Heart right ventricle (tissue), 16 donors: Measurements from ENCODE around the gene AKR1E2. TPM values are rescaled to one million over a fixed set of nuclear protein-coding genes. Genes with fewer than 3 reads are reported as not detected.
A peak's percentile ranks its signal among the peaks of the same experiment; 100 is the strongest.

Experiments
- ATAC-seq, 8 donors: fragments of 200-7000 bp; cut with Tn5 transposase; one replicate each; pipeline ENCODE4 v1.9.1; 2020; ENCODE audit warnings: mild to moderate bottlenecking in 8 of 8, moderate library complexity in 8 of 8, moderate number of reproducible peaks in 1 of 8
- DNase-seq, 2 donors: peaks; one replicate each; pipeline ENCODE4 v3.0.0-alpha.2; 2020
- H3K27ac ChIP-seq, 10 donors: fragments of 200-600 bp; sonication (generic) in 2 of 10; one replicate each; pipeline versions ENCODE4 v1.5.0 to v1.8.0; 2020 to 2022; ENCODE audit warnings: mild to moderate bottlenecking in 3 of 10
- H3K27me3 ChIP-seq, 7 donors: fragments of 200-600 bp; one replicate each; pipeline ENCODE4 v1.8.0; 2021 to 2022; ENCODE audit warnings: mild to moderate bottlenecking in 2 of 7
- H3K36me3 ChIP-seq, 9 donors: fragments of 200-600 bp; sonication (generic) in 1 of 9; one replicate each; pipeline versions ENCODE4 v1.5.0 to v1.8.0; 2020 to 2022; ENCODE audit warnings: mild to moderate bottlenecking in 2 of 9
- H3K4me1 ChIP-seq, 9 donors: fragments of 200-600 bp; sonication (generic) in 1 of 9; one replicate each; pipeline versions ENCODE4 v1.5.0 to v1.8.0; 2020 to 2022; ENCODE audit warnings: mild to moderate bottlenecking in 4 of 9
- H3K4me3 ChIP-seq, 10 donors: fragments of 200-600 bp; sonication (generic) in 2 of 10; one replicate each; pipeline versions ENCODE4 v1.5.0 to v1.8.0; 2020 to 2022; ENCODE audit warnings: mild to moderate bottlenecking in 7 of 10, moderate library complexity in 2 of 10
- H3K9me3 ChIP-seq, 11 donors: fragments of 200-600 bp in 10 of 11; sonication (generic) in 2 of 11; one replicate each; pipeline versions ENCODE4 v1.5.0 to v1.8.0; 2013 to 2022; ENCODE audit warnings: mild to moderate bottlenecking in 2 of 11, control low read depth in 1 of 11, moderate library complexity in 1 of 11
- WGBS, 2 donors: extraction: QIAGEN DNeasy Blood & Tissue Kit; methylation state at CpG; one replicate each; pipeline ENCODE4 v1.1.7; 2013; ENCODE audit warnings: inconsistent platforms in 1 of 2; 5-methylcytosine and 5-hydroxymethylcytosine counted together
- intact Hi-C, 10 donors: fragments of 100-400 bp; cut with DNase I; formaldehyde crosslinking; loops; one replicate each; pipeline versions ENCODE4 v1.11.1 to v1.14.2; 2022
- polyA plus RNA-seq, 2 donors: library from polyadenylated mRNA; stranded (reverse); fragments of 200-250 nt; gene quantifications; one replicate each; pipeline ENCODE4 v1.2.3, GENCODE V29; 2013
- total RNA-seq, 10 donors: library from RNA; stranded (reverse); fragmentation: NEBNext Ultra II Directional in 3 of 10; extraction: Animal tissue kit (Norgen Biotek cat#: 25700) in 3 of 10; gene quantifications; one replicate each; pipeline versions ENCODE4 v1.2.1 to v1.2.4, GENCODE V29; 2021 to 2023
- TF ChIP-seq, protein P1 (sequence below), 9 donors: fragments of 200-600 bp; sonication (generic) in 2 of 9; IDR thresholded peaks; one replicate each; pipeline versions ENCODE4 v1.5.0 to v1.8.0; 2021 to 2022; ENCODE audit warnings: antibody characterized with exemption in 9 of 9, mild to moderate bottlenecking in 5 of 9, moderate library complexity in 1 of 9
- donor health status: Arrhythmogenic right ventricular cardiomyopathy.
- donor health status: ischemic (EF 13 %, LVEDD 7.1; RV severe dilation, severe dysfunction).
- donor health status: healthy with polysubstance abuse.
- donor health status: DM: no; HTN: yes; CAD: no.
- donor health status: DM: no; HTN: no; CAD: no.
- donor health status: ischemic (EF 25% LVEDD 6.9; RV normal size, moderate dysfunction).
- donor health status: ischemic (EF 25% LVEDD 5.7; RV mildly dilated, moderate dysfunction).
- donor health status: healthy.
- donor health status: DM: yes; HTN: yes; CAD: no.
- donor health status: Ischemic cardiomyopathy.
- donor health status: ischemic (EF 35%, LVEDD 5.7; RV mildly dilated, moderate dysfunction).
- donor health status: nonischemic (EF 11% LVEDD 7.7; RV severe dilation, severe dysfunction).
- donor health status: DM: yes; HTN: yes; CAD: no.
- donor health status: PGD.
- donor health status: ischemic (EF 29% LVEDD 5.4; RV normal size, mild dysfunction).
- donor health status: nonischemic (EF 23%, LVEDD 6.1; RV moderate dilation, normal function).

AKR1E2 gene
- total and polyA plus RNA-seq, 12 donors = 1.2 to 6.5 (median 4.1) TPM

DNA sequence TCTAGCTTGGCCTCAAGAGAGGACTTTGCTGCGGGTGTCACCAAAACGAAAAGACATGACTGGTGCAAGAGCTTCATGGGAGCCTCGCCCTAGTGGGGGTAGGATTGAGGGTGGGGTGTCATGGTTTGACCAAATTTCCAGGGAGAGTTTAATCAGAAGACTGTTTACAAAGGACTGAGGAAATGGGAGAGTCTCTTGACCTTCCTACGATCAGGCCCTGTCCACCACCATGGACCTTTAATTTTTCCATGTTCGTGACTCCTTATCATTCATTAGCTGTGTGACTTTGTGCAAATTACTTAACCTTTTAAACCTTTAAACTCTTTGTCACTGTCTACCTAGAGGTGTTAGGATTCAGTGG lies 23.0 kb downstream of the AKR1E2 start:
- TF ChIP-seq, protein P1, sequence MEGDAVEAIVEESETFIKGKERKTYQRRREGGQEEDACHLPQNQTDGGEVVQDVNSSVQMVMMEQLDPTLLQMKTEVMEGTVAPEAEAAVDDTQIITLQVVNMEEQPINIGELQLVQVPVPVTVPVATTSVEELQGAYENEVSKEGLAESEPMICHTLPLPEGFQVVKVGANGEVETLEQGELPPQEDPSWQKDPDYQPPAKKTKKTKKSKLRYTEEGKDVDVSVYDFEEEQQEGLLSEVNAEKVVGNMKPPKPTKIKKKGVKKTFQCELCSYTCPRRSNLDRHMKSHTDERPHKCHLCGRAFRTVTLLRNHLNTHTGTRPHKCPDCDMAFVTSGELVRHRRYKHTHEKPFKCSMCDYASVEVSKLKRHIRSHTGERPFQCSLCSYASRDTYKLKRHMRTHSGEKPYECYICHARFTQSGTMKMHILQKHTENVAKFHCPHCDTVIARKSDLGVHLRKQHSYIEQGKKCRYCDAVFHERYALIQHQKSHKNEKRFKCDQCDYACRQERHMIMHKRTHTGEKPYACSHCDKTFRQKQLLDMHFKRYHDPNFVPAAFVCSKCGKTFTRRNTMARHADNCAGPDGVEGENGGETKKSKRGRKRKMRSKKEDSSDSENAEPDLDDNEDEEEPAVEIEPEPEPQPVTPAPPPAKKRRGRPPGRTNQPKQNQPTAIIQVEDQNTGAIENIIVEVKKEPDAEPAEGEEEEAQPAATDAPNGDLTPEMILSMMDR (IDR thresholded peaks at IDR 0.05) = no peak
- H3K4me1 ChIP-seq = peaks cover 5 to 45% (median 28%) of the 10 kb centered on the region in 9 donors
- ATAC-seq = no peak
- WGBS, 2 donors = 79% methylated on average over 5 of the region's 5 CpGs
- H3K4me3 ChIP-seq = no peak overlapping the region
- peak overlapping the region in 2 of 10 donors; percentile 9 to 17 for H3K27ac ChIP-seq
- no peaks in the 10 kb centered on the region for H3K27me3 ChIP-seq
- H3K36me3 ChIP-seq = no peaks in the 10 kb centered on the region
- no peaks in the 10 kb centered on the region for H3K9me3 ChIP-seq
- DNase-seq = no peak
- intact Hi-C loops = loop anchor here (1.0 to 10.0 kb wide), 18 partner anchors 32 to 776 kb away; partner anchors contain the start of gene AKR1C3 (in 5 of the 10)

DNA sequence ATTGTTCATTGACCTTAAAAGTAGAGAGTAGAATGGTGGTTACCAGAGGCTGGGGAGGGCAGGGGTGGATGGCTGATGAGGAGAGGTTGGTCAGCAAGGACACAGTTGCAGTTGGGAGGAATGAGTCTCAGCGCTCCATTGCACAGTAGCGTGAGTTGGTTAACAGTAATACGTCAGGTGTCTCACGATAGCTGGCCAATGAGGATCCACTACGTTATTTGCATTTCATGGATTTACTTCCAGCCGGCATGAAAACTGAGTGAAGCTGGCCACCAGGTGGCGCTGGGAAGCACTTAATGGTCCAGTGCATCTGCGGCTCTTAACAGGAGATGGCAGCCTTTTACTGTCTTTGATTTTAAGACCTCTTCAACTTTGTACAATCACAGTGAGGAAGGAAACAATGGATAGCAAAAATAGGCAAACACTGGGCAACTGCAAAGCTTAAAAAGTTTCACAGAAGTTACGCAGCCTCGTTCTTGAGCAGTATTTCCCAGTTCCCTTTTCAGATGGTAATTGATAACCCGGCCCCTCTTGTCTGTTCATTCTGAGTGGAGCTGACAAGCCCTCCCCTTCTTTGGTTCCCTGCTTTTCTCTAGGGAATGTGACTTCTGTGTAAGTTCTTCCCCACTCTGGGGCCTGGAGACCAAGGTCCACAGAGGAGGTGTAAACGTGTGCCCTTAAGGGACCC lies 23.7 kb downstream of the AKR1E2 start:
- TF ChIP-seq, protein P1 (IDR thresholded peaks at IDR 0.05) = peak; percentile 96 to 100 (median 98)
- DNase-seq (peak; percentile 90 to 91), ATAC-seq (peak; percentile 86 to 95 (median 90))
- H3K27me3 ChIP-seq = no peaks in the 10 kb centered on the region
- peaks cover 5 to 45% (median 28%) of the 10 kb centered on the region in 9 donors for H3K4me1 ChIP-seq
- intact Hi-C loops = loop anchor here (1.0 to 10.0 kb wide), 26 partner anchors 33 to 775 kb away; partner anchors contain the start of gene AKR1C3 (in 8 of the 10)
- peak overlapping the region in 7 of 10 donors; percentile 17 to 68 (median 55) for H3K27ac ChIP-seq
- H3K9me3 ChIP-seq = no peaks in the 10 kb centered on the region
- WGBS, 2 donors = 5 to 7% methylated on average over 12 of the region's 12 CpGs
- no peaks in the 10 kb centered on the region for H3K36me3 ChIP-seq
- peak overlapping the region in 1 of 10 donors; percentile 3 for H3K4me3 ChIP-seq

DNA sequence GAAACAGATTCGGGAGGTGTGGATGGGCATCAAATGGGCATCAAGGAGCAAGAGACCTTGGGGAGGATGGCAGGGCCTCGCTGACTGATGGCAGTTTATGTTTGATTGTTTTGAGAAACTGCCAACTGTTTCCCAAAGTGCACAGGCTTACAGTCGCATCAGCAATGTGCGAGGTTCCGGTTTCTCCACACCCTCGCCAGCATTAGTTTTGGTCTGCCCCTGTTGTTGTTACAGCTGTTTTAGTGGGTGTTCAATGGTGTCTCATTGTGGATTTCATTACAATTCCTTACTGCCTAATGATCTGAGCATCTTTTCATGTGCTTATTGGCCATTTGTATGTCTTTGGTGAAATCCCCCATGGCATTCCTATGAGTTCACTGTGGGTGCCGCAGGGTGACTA lies 24.4 kb downstream of the AKR1E2 start:
- TF ChIP-seq, protein P1 (IDR thresholded peaks at IDR 0.05) = no peak

DNA sequence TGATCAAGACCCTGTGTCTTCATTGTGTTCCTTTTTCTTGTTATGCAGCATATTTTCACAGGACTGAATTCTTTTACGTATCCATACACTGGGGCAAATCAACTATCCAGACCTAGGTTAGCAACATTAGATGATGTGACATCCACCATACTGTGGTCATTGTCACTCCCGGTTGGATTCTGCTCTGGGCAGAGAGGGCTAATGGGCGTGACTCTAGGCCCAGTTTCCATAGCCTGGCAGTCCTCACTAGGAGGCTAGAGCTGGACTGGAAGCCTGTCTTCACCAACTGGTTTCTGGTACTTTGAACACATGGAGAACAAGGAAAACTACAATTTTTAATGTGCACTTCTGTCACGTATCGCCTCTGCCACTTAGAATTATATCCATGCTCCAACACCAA lies 25.2 kb downstream of the AKR1E2 start:
- peak overlapping the region in 6 of 10 donors; percentile 12 to 58 (median 34) for H3K27ac ChIP-seq
- H3K27me3 ChIP-seq = no peaks in the 10 kb centered on the region
- H3K9me3 ChIP-seq = no peaks in the 10 kb centered on the region
- H3K4me3 ChIP-seq = no peak overlapping the region
- peaks cover 5 to 45% (median 28%) of the 10 kb centered on the region in 9 donors for H3K4me1 ChIP-seq
- no peaks in the 10 kb centered on the region for H3K36me3 ChIP-seq
- TF ChIP-seq, protein P1 (IDR thresholded peaks at IDR 0.05) = no peak
- intact Hi-C loops = loop anchor here in 9 of 10 donors (2.0 to 10.0 kb wide), 15 partner anchors 91 to 581 kb away; partner anchors contain the start of gene AKR1C3 (in 3 of the 9)
- no peak for ATAC-seq
- WGBS, 2 donors = 97 to 98% methylated on average over 5 of the region's 5 CpGs
- no peak for DNase-seq

More for the DNA sequence above, 24.4 kb downstream of the AKR1E2 start:
- H3K27me3 ChIP-seq = no peaks in the 10 kb centered on the region
- DNase-seq = no peak
- peak overlapping the region in 6 of 10 donors; percentile 24 to 68 (median 56) for H3K27ac ChIP-seq
- peaks cover 5 to 45% (median 28%) of the 10 kb centered on the region in 9 donors for H3K4me1 ChIP-seq
- no peak overlapping the region for H3K4me3 ChIP-seq
- ATAC-seq = peak in 1 of 8 donors; percentile 47
- H3K9me3 ChIP-seq = no peaks in the 10 kb centered on the region
- 88 to 94% methylated on average over 7 of the region's 7 CpGs for WGBS, 2 donors
- no peaks in the 10 kb centered on the region for H3K36me3 ChIP-seq
- intact Hi-C loops = loop anchor here in 9 of 10 donors (2.0 to 10.0 kb wide), 15 partner anchors 92 to 582 kb away; partner anchors contain the start of gene AKR1C3 (in 3 of the 9)
